Activated CD4-positive, alpha-beta T cell treated with anti-CD3 and anti-CD28 coated beads, Interleukin-2, amount 10 ng/mL, durations not matched to agents 7 days and 5 days (primary cell): Measurements from ENCODE around the gene ZBTB7B. TPM values are rescaled to one million over a fixed set of nuclear protein-coding genes. Genes with fewer than 3 reads are reported as not detected.

Source experiments
- CTCF ChIA-PET: fragments of 350-600 bp; sonication (Branson Sonifier 250); formaldehyde crosslinking; loops from one replicate; lab custom pipeline; 2021; ENCODE audit warnings: antibody characterized with exemption; lab: Charles Lee
- POLR2A ChIA-PET: fragments of 350-600 bp; sonication (Branson Sonifier 250); formaldehyde crosslinking; loops from one replicate; lab custom pipeline; 2021; ENCODE audit warnings: antibody characterized with exemption; lab: Charles Lee
- DNase-seq: peaks from one replicate; pipeline ENCODE4 v3.0.0-alpha.2; 2020
- H3K27ac Mint-ChIP-seq: one replicate; pipeline ENCODE4 v1.8.0; 2021; ENCODE audit warnings: mild to moderate bottlenecking, moderate library complexity, mixed read lengths
- H3K27me3 Mint-ChIP-seq: one replicate; pipeline ENCODE4 v1.8.0; 2021; ENCODE audit warnings: mixed read lengths
- H3K36me3 Mint-ChIP-seq: one replicate; pipeline ENCODE4 v1.8.0; 2021; ENCODE audit warnings: low read depth, mixed read lengths
- H3K4me1 Mint-ChIP-seq: one replicate; pipeline ENCODE4 v1.8.0; 2021; ENCODE audit warnings: mixed read lengths
- H3K4me3 Mint-ChIP-seq: one replicate; pipeline ENCODE4 v1.8.0; 2021; ENCODE audit warnings: mild to moderate bottlenecking, moderate library complexity, mixed read lengths
- H3K9me3 Mint-ChIP-seq: one replicate; pipeline ENCODE4 v1.8.0; 2021; ENCODE audit warnings: mixed read lengths
- total RNA-seq, 2 experiments: library from RNA; stranded (reverse); gene quantifications; one replicate each; pipeline ENCODE4 v1.2.3, GENCODE V29; 2021

The ZBTB7B gene
- total RNA-seq, 2 experiments from 2014 or later, result 112 to 127 TPM

GRCh38 chr1:155038602-155039307 is 36.2 kb downstream of the ZBTB7B start:
- H3K4me3 Mint-ChIP-seq, result no peak overlapping the region

GRCh38 chr1:155039308-155039669 is 36.7 kb downstream of the ZBTB7B start:
- no peaks in the 10 kb centered on the region for H3K9me3 Mint-ChIP-seq
- no peak overlapping the region for H3K4me3 Mint-ChIP-seq
- CTCF ChIA-PET, result interaction anchor here (0.9 to 21.0 kb wide), 4 partner anchors 11 to 46 kb away, joined by 4 to 222 read pairs (median 5); partner anchors contain the start of gene ADAM15
- no peak for DNase-seq
- peaks cover 6% of the 10 kb centered on the region for H3K4me1 Mint-ChIP-seq
- peaks cover 11% of the 10 kb centered on the region for H3K27me3 Mint-ChIP-seq
- H3K36me3 Mint-ChIP-seq, result no peaks in the 10 kb centered on the region
- no peak overlapping the region for H3K27ac Mint-ChIP-seq
- POLR2A ChIA-PET, result no interaction called here

More at GRCh38 chr1:155038602-155039307, 36.2 kb downstream of the ZBTB7B start:
- DNase-seq, result no peak
- POLR2A ChIA-PET, result no interaction called here
- Mint-ChIP-seq H3K4me1 (peaks cover 6% of the 10 kb centered on the region), H3K27me3 (peaks cover 11% of the 10 kb centered on the region), H3K9me3 (no peaks in the 10 kb centered on the region), H3K36me3 (no peaks in the 10 kb centered on the region), H3K27ac (no peak overlapping the region)
- CTCF ChIA-PET, result interaction anchor here (0.5 to 21.0 kb wide), 8 partner anchors 9 to 370 kb away, joined by 3 to 222 read pairs (median 4); partner anchors contain the start of genes ADAM15 and KRTCAP2

- POLR2A ChIA-PET, result no interaction called here
- CTCF ChIA-PET, result interaction anchor here (0.6 to 21.0 kb wide), 5 partner anchors 10 to 133 kb away, joined by 3 to 222 read pairs (median 6); partner anchors contain the start of gene ADAM15
- no peak overlapping the region for H3K4me3 Mint-ChIP-seq
- no peaks in the 10 kb centered on the region for H3K9me3 Mint-ChIP-seq
- no peaks in the 10 kb centered on the region for H3K36me3 Mint-ChIP-seq
- H3K4me1 Mint-ChIP-seq, result peaks cover 16% of the 10 kb centered on the region
- DNase-seq, result no peak
- no peak overlapping the region for H3K27ac Mint-ChIP-seq
- peaks cover 11% of the 10 kb centered on the region for H3K27me3 Mint-ChIP-seq
Measured at GRCh38 chr1:155040358-155041093, 37.9 kb downstream of the ZBTB7B start.

GRCh38 chr1:155042789-155043188 is 40.2 kb downstream of the ZBTB7B start:
- peaks cover 9% of the 10 kb centered on the region for H3K27me3 Mint-ChIP-seq
- H3K4me1 Mint-ChIP-seq, result peaks cover 16% of the 10 kb centered on the region
- no peak overlapping the region for H3K27ac Mint-ChIP-seq
- no peak overlapping the region for H3K4me3 Mint-ChIP-seq
- CTCF ChIA-PET, result interaction anchor here (2.4 to 21.0 kb wide), 4 partner anchors 8 to 25 kb away, joined by 11 to 222 read pairs (median 34); partner anchors contain the start of genes ADAM15, DCST1 and DCST2
- DNase-seq, result no peak
- POLR2A ChIA-PET, result no interaction called here
- no peaks in the 10 kb centered on the region for H3K36me3 Mint-ChIP-seq
- no peaks in the 10 kb centered on the region for H3K9me3 Mint-ChIP-seq

GRCh38 chr1:155043301-155043702 is 40.7 kb downstream of the ZBTB7B start:
- H3K4me1 Mint-ChIP-seq, result peaks cover 16% of the 10 kb centered on the region
- H3K36me3 Mint-ChIP-seq, result no peaks in the 10 kb centered on the region
- H3K4me3 Mint-ChIP-seq, result no peak overlapping the region
- DNase-seq, result no peak
- no peaks in the 10 kb centered on the region for H3K9me3 Mint-ChIP-seq
- POLR2A ChIA-PET, result no interaction called here
- CTCF ChIA-PET, result interaction anchor here (0.8 to 21.0 kb wide), 9 partner anchors 10 to 95 kb away, joined by 3 to 222 read pairs (median 3); partner anchors contain the start of genes DCST1 and DCST2
- H3K27me3 Mint-ChIP-seq, result peaks cover 5% of the 10 kb centered on the region
- H3K27ac Mint-ChIP-seq, result no peak overlapping the region

- Mint-ChIP-seq H3K27ac (no peak overlapping the region), H3K9me3 (no peaks in the 10 kb centered on the region), H3K4me1 (peaks cover 16% of the 10 kb centered on the region), H3K27me3 (peaks cover 2% of the 10 kb centered on the region), H3K4me3 (no peak overlapping the region), H3K36me3 (no peaks in the 10 kb centered on the region)
- ChIA-PET POLR2A (no interaction called here), CTCF (interaction anchor here (0.8 to 21.0 kb wide), 11 partner anchors 10 to 96 kb away, joined by 3 to 222 read pairs (median 3); partner anchors contain the start of genes DCST1 and DCST2)
- no peak for DNase-seq
Measured at GRCh38 chr1:155043793-155044192, 41.2 kb downstream of the ZBTB7B start.

GRCh38 chr1:155044365-155044764 is 41.8 kb downstream of the ZBTB7B start:
- Mint-ChIP-seq H3K4me3 (no peak overlapping the region), H3K27me3 (peaks cover 2% of the 10 kb centered on the region), H3K36me3 (no peaks in the 10 kb centered on the region), H3K27ac (no peak overlapping the region), H3K4me1 (peaks cover 10% of the 10 kb centered on the region), H3K9me3 (no peaks in the 10 kb centered on the region)
- ChIA-PET POLR2A (no interaction called here), CTCF (interaction anchor here (0.7 to 21.0 kb wide), 16 partner anchors 10 to 129 kb away, joined by 3 to 222 read pairs (median 3); partner anchors contain the start of genes DCST1, DCST2 and KRTCAP2)
- no peak for DNase-seq

- Mint-ChIP-seq H3K4me1 (peaks cover 15% of the 10 kb centered on the region), H3K9me3 (no peaks in the 10 kb centered on the region), H3K4me3 (no peak overlapping the region), H3K27me3 (peaks cover 2% of the 10 kb centered on the region), H3K27ac (peak overlapping the region; percentile 60), H3K36me3 (no peaks in the 10 kb centered on the region)
- DNase-seq, result peak; percentile 78
- ChIA-PET POLR2A (no interaction called here), CTCF (interaction anchor here (0.7 to 21.0 kb wide), 19 partner anchors 9 to 128 kb away, joined by 3 to 222 read pairs (median 3); partner anchors contain the start of genes DCST1, DCST2 and KRTCAP2)
Measured at GRCh38 chr1:155044812-155045657, 42.4 kb downstream of the ZBTB7B start.

- Mint-ChIP-seq H3K4me3 (no peak overlapping the region), H3K27ac (no peak overlapping the region), H3K27me3 (no peaks in the 10 kb centered on the region), H3K36me3 (no peaks in the 10 kb centered on the region), H3K9me3 (no peaks in the 10 kb centered on the region), H3K4me1 (peaks cover 40% of the 10 kb centered on the region)
- POLR2A ChIA-PET, result no interaction called here
- DNase-seq, result no peak
- CTCF ChIA-PET, result interaction anchor here (1.1 to 21.0 kb wide), 4 partner anchors 10 to 37 kb away, joined by 3 to 222 read pairs (median 4); no protein-coding TSS in a partner anchor
Measured at GRCh38 chr1:155048449-155049334, 46.1 kb downstream of the ZBTB7B start.

- CTCF ChIA-PET, result interaction anchor here (0.7 to 3.9 kb wide), 11 partner anchors 8 to 66 kb away, joined by 3 to 48 read pairs (median 4); partner anchors contain the start of gene FLAD1
- Mint-ChIP-seq H3K9me3 (no peaks in the 10 kb centered on the region), H3K4me3 (peak overlapping the region; percentile 82), H3K36me3 (no peaks in the 10 kb centered on the region), H3K27ac (peak overlapping the region; percentile 64), H3K4me1 (peaks cover 34% of the 10 kb centered on the region), H3K27me3 (no peaks in the 10 kb centered on the region)
- POLR2A ChIA-PET, result no interaction called here
- no peak for DNase-seq
Measured at GRCh38 chr1:155049651-155050559, 47.3 kb downstream of the ZBTB7B start.
